HCT116 (cell line): ENCODE data around the gene TOMM40. TPM values are rescaled to one million over a fixed set of nuclear protein-coding genes. Genes with fewer than 3 reads are reported as not detected.

ENCODE experiments used
- ATAC-seq: fragments of 200-7000 bp; cut with Tn5 transposase; 2 replicates; pipeline ENCODE4 v1.9.1; 2020; ENCODE audit warnings: mild to moderate bottlenecking, moderate library complexity
- BruUV-seq: library from RNA; stranded (reverse); fragments of 400-500 nt; replicated peaks from 2 replicates; lab custom pipeline; 2021; lab: Mats Ljungman, UMichigan
- CTCF ChIA-PET: fragments of 300-600 bp; sonication (Branson Sonifier 250); formaldehyde crosslinking; loops from one replicate; lab custom pipeline; 2021; ENCODE audit warnings: antibody characterized with exemption; lab: Charles Lee
- POLR2A ChIA-PET: fragments of 300-600, 350-600 bp; sonication (Branson Sonifier 250); formaldehyde crosslinking; loops from one replicate; lab custom pipeline; 2021; ENCODE audit warnings: antibody characterized with exemption; lab: Charles Lee
- RAD21 ChIA-PET, 2 experiments: fragments of 300-600 bp; sonication (Branson Sonifier 250); formaldehyde crosslinking; loops; one replicate each; lab custom pipeline; 2023; ENCODE audit warnings: low total read pairs in 2 of 2; ENCODE audit not compliant: uncharacterized antibody in 2 of 2, unreplicated experiment in 2 of 2, low non-redundant PET in 1 of 2; lab: Charles Lee
- DNase-seq: peaks from one replicate; pipeline ENCODE4 v3.0.0-alpha.2; 2010; ENCODE audit warnings: low read depth, low spot score
- H2AFZ ChIP-seq: fragments of 200-600 bp; shearing (Covaris generic), sonication (generic); 2 replicates; pipeline ENCODE4 v1.6.1; 2017; ENCODE audit warnings: low read depth, mixed run types, mixed read lengths, antibody characterized with exemption, low read length; ENCODE audit not compliant: poor library complexity, severe bottlenecking
- H3K27ac ChIP-seq: 2 replicates; pipeline ENCODE4 v1.5.1; 2012; ENCODE audit warnings: low read depth, low read length
- H3K27me3 ChIP-seq: fragments of 200-600 bp; sonication (generic); 2 replicates; pipeline ENCODE4 v1.6.1; 2016; ENCODE audit warnings: mixed run types, low read length, mixed read lengths; ENCODE audit not compliant: insufficient read depth
- H3K36me3 ChIP-seq, 2 experiments: fragments of 200-500 bp in 1 of 2; fragments of 200-600 bp in 1 of 2; sonication (Bioruptor generic) in 1 of 2; sonication (generic) in 1 of 2; 2 replicates each; pipeline versions ENCODE4 v1.5.1 to v1.6.1; 2014 to 2016; ENCODE audit warnings: low read length in 2 of 2, inconsistent platforms in 1 of 2, mixed read lengths in 1 of 2, mixed run types in 1 of 2; ENCODE audit not compliant: insufficient read depth in 2 of 2, control insufficient read depth in 1 of 2
- H3K4me1 ChIP-seq, 2 experiments: fragments of 200-600 bp in 1 of 2; sonication (generic) in 1 of 2; 2 replicates each; pipeline versions ENCODE4 v1.5.1 to v1.6.1; 2012 to 2017; ENCODE audit warnings: low read length in 2 of 2, inconsistent platforms in 1 of 2, mild to moderate bottlenecking in 1 of 2, mixed read lengths in 1 of 2, mixed run types in 1 of 2, moderate library complexity in 1 of 2; ENCODE audit not compliant: insufficient read depth in 2 of 2, control insufficient read depth in 1 of 2
- H3K4me2 ChIP-seq: fragments of 200-600 bp; sonication (generic); 2 replicates; pipeline ENCODE4 v1.6.1; 2017; ENCODE audit warnings: mixed run types, low read length, mixed read lengths
- H3K4me3 ChIP-seq, 2 experiments: fragments of 200-600 bp in 1 of 2; sonication (generic) in 1 of 2; replicated peaks in 1 of 2; 2 replicates each; pipeline ENCODE4 v1.5.1; 2011 to 2016; ENCODE audit warnings: low read length in 2 of 2, control low read depth in 1 of 2, low read depth in 1 of 2, mild to moderate bottlenecking in 1 of 2, mixed read lengths in 1 of 2, mixed run types in 1 of 2
- H3K79me2 ChIP-seq: fragments of 200-600 bp; sonication (generic); 2 replicates; pipeline ENCODE4 v1.6.1; 2017; ENCODE audit warnings: mild to moderate bottlenecking, mixed run types, low read length, moderate library complexity, mixed read lengths; ENCODE audit not compliant: insufficient read depth
- H3K9ac ChIP-seq: fragments of 200-600 bp; sonication (generic); 2 replicates; pipeline ENCODE4 v1.6.1; 2016; ENCODE audit warnings: low read length, mixed read lengths
- H3K9me2 ChIP-seq: fragments of 200-600 bp; sonication (generic), shearing (Covaris generic); 2 replicates; pipeline ENCODE4 v1.6.1; 2017; ENCODE audit warnings: mixed run types, mild to moderate bottlenecking, moderate library complexity; ENCODE audit not compliant: insufficient read depth
- H3K9me3 ChIP-seq, 2 experiments: fragments of 200-500 bp in 1 of 2; fragments of 200-600 bp in 1 of 2; sonication (Bioruptor generic) in 1 of 2; sonication (generic) in 1 of 2; 2 replicates each; pipeline ENCODE4 v1.6.1; 2014 to 2017; ENCODE audit warnings: low read length in 2 of 2, mixed read lengths in 2 of 2, inconsistent platforms in 1 of 2, low read depth in 1 of 2, mild to moderate bottlenecking in 1 of 2, mixed run types in 1 of 2, moderate library complexity in 1 of 2; ENCODE audit not compliant: control insufficient read depth in 1 of 2, insufficient read depth in 1 of 2
- H4K20me1 ChIP-seq: fragments of 200-600 bp; sonication (generic), shearing (Covaris generic); 2 replicates; pipeline ENCODE4 v1.6.1; 2017; ENCODE audit warnings: mixed run types, mild to moderate bottlenecking, moderate library complexity; ENCODE audit not compliant: insufficient read depth
- EGR1 ChIP-seq: IDR thresholded peaks from 2 replicates; pipeline ENCODE4 v1.6.1; 2012; ENCODE audit warnings: low read depth
- ELF1 ChIP-seq: IDR thresholded peaks from 2 replicates; pipeline ENCODE4 v1.6.1; 2012; ENCODE audit warnings: low read depth, borderline replicate concordance
- POLR2A ChIP-seq: IDR thresholded peaks from 2 replicates; pipeline ENCODE4 v1.7.0; 2011; ENCODE audit warnings: borderline replicate concordance; ENCODE audit not compliant: insufficient read depth, insufficient read length; ENCODE audit errors: extremely low read depth
- RAD21 ChIP-seq: IDR thresholded peaks from 2 replicates; pipeline ENCODE4 v1.6.1; 2012; ENCODE audit warnings: low read depth, mild to moderate bottlenecking
- ZFX ChIP-seq: fragments of 450-650 bp; IDR thresholded peaks from 2 replicates; pipeline ENCODE4 v1.6.1; 2017
- ZNF274 ChIP-seq: fragments of 200-500 bp; sonication (Bioruptor generic); IDR thresholded peaks from 2 replicates; pipeline ENCODE4 v1.6.1; 2014; ENCODE audit warnings: mild to moderate bottlenecking, low read depth, low read length, inconsistent platforms
- intact Hi-C: fragments of 100-400 bp; cut with micrococcal nuclease; formaldehyde crosslinking; loops from 2 replicates; pipeline ENCODE4 v1.10.0; 2022
- total RNA-seq: library from RNA; stranded (reverse); gene quantifications from one replicate; pipeline ENCODE4 v1.2.1, GENCODE V29; 2021; ENCODE audit not compliant: unreplicated experiment
- TF ChIP-seq, protein P1 (sequence below): IDR thresholded peaks from 2 replicates; pipeline ENCODE4 v1.6.1; 2012; ENCODE audit warnings: low read depth
- TF ChIP-seq, protein P2 (sequence below), 3 experiments: fragments of 200-600 bp in 1 of 3; sonication (generic) in 1 of 3; IDR thresholded peaks in 2 of 3; conservative IDR thresholded peaks in 1 of 3; 2 replicates each; pipeline ENCODE4 v1.5.1; 2012 to 2017; ENCODE audit warnings: low read depth in 2 of 3, low read length in 2 of 3, antibody characterized with exemption in 1 of 3, borderline replicate concordance in 1 of 3, control low read depth in 1 of 3, mild to moderate bottlenecking in 1 of 3, mixed read lengths in 1 of 3, mixed run types in 1 of 3, moderate library complexity in 1 of 3; ENCODE audit not compliant: insufficient read depth in 1 of 3
- TF ChIP-seq, protein P3 (sequence below): IDR thresholded peaks from 2 replicates; pipeline ENCODE4 v1.6.1; 2012
- TF ChIP-seq, protein P4 (sequence below): IDR thresholded peaks from 2 replicates; pipeline ENCODE4 v1.6.1; 2012

Gene TOMM40
- total RNA-seq, 1 experiment from 2014 or later: 178 TPM

DNA sequence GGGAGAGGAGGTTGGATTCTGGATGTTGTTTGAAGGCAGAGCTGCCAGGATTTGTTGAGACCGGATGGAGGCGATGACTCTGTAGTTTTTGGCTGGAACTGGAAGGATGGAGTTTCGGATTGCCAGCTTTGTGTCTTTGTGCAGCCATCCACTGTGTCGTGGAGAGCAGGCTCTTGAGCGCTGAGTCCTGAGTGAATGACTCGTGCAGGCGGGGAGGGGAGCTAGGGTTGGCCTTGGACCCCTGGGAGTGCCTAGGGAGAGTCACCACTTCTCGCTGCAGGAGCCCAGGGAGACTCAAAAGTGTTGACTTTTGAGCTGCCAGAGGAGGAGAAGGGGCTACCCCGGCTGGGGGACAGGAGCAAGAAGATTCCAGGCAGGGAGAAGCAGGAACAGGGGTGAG, 3.9 kb downstream of the TOMM40 start:
- Histone ChIP-seq H3K79me2 (peaks cover 82% of the 10 kb centered on the region), H3K4me2 (no peak overlapping the region), H3K9me3 (no peaks in the 10 kb centered on the region), H3K4me3 (no peak overlapping the region), H3K27ac (no peak overlapping the region), H3K9me2 (no peaks in the 10 kb centered on the region), H2AFZ (no peak overlapping the region), H3K36me3 (peaks cover 21 to 70% of the 10 kb centered on the region in 2 experiments), H4K20me1 (peaks cover 6% of the 10 kb centered on the region; the same call in 1 of the 2 replicates), H3K4me1 (peaks cover 5 to 13% of the 10 kb centered on the region in 2 experiments), H3K9ac (no peak overlapping the region), H3K27me3 (no peaks in the 10 kb centered on the region)
- CTCF ChIA-PET: no interaction called here
- POLR2A ChIA-PET: no interaction called here
- intact Hi-C loops: no loop called here
- no peak for ATAC-seq
- no peak for DNase-seq
- RAD21 ChIA-PET: no interaction called here
- BruUV-seq: no TSS peak
- TF ChIP-seq, protein P1, sequence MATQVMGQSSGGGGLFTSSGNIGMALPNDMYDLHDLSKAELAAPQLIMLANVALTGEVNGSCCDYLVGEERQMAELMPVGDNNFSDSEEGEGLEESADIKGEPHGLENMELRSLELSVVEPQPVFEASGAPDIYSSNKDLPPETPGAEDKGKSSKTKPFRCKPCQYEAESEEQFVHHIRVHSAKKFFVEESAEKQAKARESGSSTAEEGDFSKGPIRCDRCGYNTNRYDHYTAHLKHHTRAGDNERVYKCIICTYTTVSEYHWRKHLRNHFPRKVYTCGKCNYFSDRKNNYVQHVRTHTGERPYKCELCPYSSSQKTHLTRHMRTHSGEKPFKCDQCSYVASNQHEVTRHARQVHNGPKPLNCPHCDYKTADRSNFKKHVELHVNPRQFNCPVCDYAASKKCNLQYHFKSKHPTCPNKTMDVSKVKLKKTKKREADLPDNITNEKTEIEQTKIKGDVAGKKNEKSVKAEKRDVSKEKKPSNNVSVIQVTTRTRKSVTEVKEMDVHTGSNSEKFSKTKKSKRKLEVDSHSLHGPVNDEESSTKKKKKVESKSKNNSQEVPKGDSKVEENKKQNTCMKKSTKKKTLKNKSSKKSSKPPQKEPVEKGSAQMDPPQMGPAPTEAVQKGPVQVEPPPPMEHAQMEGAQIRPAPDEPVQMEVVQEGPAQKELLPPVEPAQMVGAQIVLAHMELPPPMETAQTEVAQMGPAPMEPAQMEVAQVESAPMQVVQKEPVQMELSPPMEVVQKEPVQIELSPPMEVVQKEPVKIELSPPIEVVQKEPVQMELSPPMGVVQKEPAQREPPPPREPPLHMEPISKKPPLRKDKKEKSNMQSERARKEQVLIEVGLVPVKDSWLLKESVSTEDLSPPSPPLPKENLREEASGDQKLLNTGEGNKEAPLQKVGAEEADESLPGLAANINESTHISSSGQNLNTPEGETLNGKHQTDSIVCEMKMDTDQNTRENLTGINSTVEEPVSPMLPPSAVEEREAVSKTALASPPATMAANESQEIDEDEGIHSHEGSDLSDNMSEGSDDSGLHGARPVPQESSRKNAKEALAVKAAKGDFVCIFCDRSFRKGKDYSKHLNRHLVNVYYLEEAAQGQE: no peak
- TF ChIP-seq, protein P2, sequence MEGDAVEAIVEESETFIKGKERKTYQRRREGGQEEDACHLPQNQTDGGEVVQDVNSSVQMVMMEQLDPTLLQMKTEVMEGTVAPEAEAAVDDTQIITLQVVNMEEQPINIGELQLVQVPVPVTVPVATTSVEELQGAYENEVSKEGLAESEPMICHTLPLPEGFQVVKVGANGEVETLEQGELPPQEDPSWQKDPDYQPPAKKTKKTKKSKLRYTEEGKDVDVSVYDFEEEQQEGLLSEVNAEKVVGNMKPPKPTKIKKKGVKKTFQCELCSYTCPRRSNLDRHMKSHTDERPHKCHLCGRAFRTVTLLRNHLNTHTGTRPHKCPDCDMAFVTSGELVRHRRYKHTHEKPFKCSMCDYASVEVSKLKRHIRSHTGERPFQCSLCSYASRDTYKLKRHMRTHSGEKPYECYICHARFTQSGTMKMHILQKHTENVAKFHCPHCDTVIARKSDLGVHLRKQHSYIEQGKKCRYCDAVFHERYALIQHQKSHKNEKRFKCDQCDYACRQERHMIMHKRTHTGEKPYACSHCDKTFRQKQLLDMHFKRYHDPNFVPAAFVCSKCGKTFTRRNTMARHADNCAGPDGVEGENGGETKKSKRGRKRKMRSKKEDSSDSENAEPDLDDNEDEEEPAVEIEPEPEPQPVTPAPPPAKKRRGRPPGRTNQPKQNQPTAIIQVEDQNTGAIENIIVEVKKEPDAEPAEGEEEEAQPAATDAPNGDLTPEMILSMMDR (IDR thresholded peaks at IDR 0.05 in 2 of 3, conservative IDR thresholded peaks at IDR 0.05 in 1 of 3; ENCODE audit: borderline replicate concordance in 1 of 3, insufficient read depth in 1 of 3, low read depth in 2 of 3, low read length in 2 of 3): no peak
- TF ChIP-seq RAD21 (no peak), POLR2A (no peak), ELF1 (no peak), ZFX (no peak), ZNF274 (no peak), EGR1 (no peak)
- TF ChIP-seq, protein P3, sequence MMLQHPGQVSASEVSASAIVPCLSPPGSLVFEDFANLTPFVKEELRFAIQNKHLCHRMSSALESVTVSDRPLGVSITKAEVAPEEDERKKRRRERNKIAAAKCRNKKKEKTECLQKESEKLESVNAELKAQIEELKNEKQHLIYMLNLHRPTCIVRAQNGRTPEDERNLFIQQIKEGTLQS: no peak
- TF ChIP-seq, protein P4, sequence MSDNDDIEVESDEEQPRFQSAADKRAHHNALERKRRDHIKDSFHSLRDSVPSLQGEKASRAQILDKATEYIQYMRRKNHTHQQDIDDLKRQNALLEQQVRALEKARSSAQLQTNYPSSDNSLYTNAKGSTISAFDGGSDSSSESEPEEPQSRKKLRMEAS: no peak
